Neural cell (in vitro differentiated cells): ENCODE data around the gene DIRAS2. TPM values are rescaled to one million over a fixed set of nuclear protein-coding genes. Genes with fewer than 3 reads are reported as not detected.

Experiments used
- H2AFZ ChIP-seq: fragments of 200-600, 300-800 bp; sonication (generic), shearing (Covaris generic); 2 replicates; pipeline ENCODE4 v1.6.0; 2014; ENCODE audit warnings: low read depth, mild to moderate bottlenecking, antibody characterized with exemption, low read length, moderate library complexity
- H3F3A ChIP-seq: fragments of 200-600 bp; shearing (Covaris generic); 2 replicates; pipeline ENCODE4 v1.6.1; 2016; ENCODE audit warnings: mild to moderate bottlenecking, moderate library complexity, mixed read lengths, antibody characterized with exemption, low read length; ENCODE audit not compliant: insufficient read depth, poor library complexity, severe bottlenecking
- H3K27ac ChIP-seq: fragments of 200-600, 300-800 bp; sonication (generic), shearing (Covaris generic); 2 replicates; pipeline ENCODE4 v1.5.1; 2014; ENCODE audit warnings: mild to moderate bottlenecking, low read length, moderate library complexity
- H3K27me3 ChIP-seq: fragments of 300-800, 200-600 bp; sonication (generic), shearing (Covaris generic); 2 replicates; pipeline ENCODE4 v1.6.0; 2014; ENCODE audit warnings: mild to moderate bottlenecking, low read depth, low read length, moderate library complexity; ENCODE audit not compliant: insufficient read depth
- H3K36me3 ChIP-seq: fragments of 300-800, 200-600 bp; sonication (generic), shearing (Covaris generic); 2 replicates; pipeline ENCODE4 v1.5.1; 2014; ENCODE audit warnings: mild to moderate bottlenecking, antibody characterized with exemption, low read length, moderate library complexity; ENCODE audit not compliant: insufficient read depth
- H3K4me2 ChIP-seq: fragments of 300-800, 200-600 bp; sonication (generic), shearing (Covaris generic); 2 replicates; pipeline ENCODE4 v1.6.0; 2014; ENCODE audit warnings: mild to moderate bottlenecking, low read length
- H3K4me3 ChIP-seq: fragments of 300-800, 200-600 bp; sonication (generic), shearing (Covaris generic); 2 replicates; pipeline ENCODE4 v1.5.1; 2014; ENCODE audit warnings: mild to moderate bottlenecking, low read length, moderate library complexity
- H3K79me2 ChIP-seq: fragments of 200-600 bp; shearing (Covaris generic); replicated peaks from 2 replicates; pipeline ENCODE4 v1.6.0; 2014; ENCODE audit warnings: mild to moderate bottlenecking, low read length, moderate library complexity; ENCODE audit not compliant: insufficient read depth
- H3K9ac ChIP-seq: fragments of 300-800, 200-600 bp; sonication (generic), shearing (Covaris generic); 2 replicates; pipeline ENCODE4 v1.6.1; 2016; ENCODE audit warnings: mild to moderate bottlenecking, low read length, mixed read lengths
- H3K9me2 ChIP-seq: fragments of 200-600 bp; shearing (Covaris generic); 2 replicates; pipeline ENCODE4 v1.6.1; 2016; ENCODE audit warnings: mild to moderate bottlenecking, low read length, mixed read lengths; ENCODE audit not compliant: insufficient read depth
- H3K9me3 ChIP-seq: fragments of 200-600, 300-800 bp; sonication (generic), shearing (Covaris generic); 2 replicates; pipeline ENCODE4 v1.6.1; 2016; ENCODE audit warnings: mild to moderate bottlenecking, mixed run types, low read length, moderate library complexity, mixed read lengths
- H4K20me1 ChIP-seq: fragments of 200-600 bp; shearing (Covaris generic); 2 replicates; pipeline ENCODE4 v1.6.1; 2016; ENCODE audit warnings: mild to moderate bottlenecking, mixed run types; ENCODE audit not compliant: insufficient read depth
- CTCF ChIP-seq: fragments of 450-650 bp; IDR thresholded peaks from 2 replicates; pipeline ENCODE4 v1.5.1; 2014; ENCODE audit warnings: antibody characterized with exemption, mild to moderate bottlenecking, moderate library complexity; ENCODE audit not compliant: poor library complexity, severe bottlenecking
- EP300 ChIP-seq: fragments of 450-650 bp; conservative IDR thresholded peaks from 2 replicates; pipeline ENCODE4 v1.6.1; 2014; ENCODE audit warnings: antibody characterized with exemption, mild to moderate bottlenecking, moderate library complexity; ENCODE audit not compliant: poor library complexity, severe bottlenecking
- EZH2 ChIP-seq: fragments of 200-600, 300-800 bp; shearing (Covaris generic), sonication (generic); IDR thresholded peaks from 2 replicates; pipeline ENCODE4 v1.6.1; 2014; ENCODE audit warnings: antibody characterized with exemption, low read length, borderline replicate concordance, mild to moderate bottlenecking; ENCODE audit not compliant: insufficient read depth, poor library complexity, severe bottlenecking
- MXI1 ChIP-seq: fragments of 450-650 bp; conservative IDR thresholded peaks from 2 replicates; pipeline ENCODE4 v1.6.1; 2014; ENCODE audit warnings: antibody characterized with exemption, mild to moderate bottlenecking; ENCODE audit not compliant: poor library complexity, severe bottlenecking
- POLR2AphosphoS5 ChIP-seq: IDR thresholded peaks from 2 replicates; pipeline ENCODE4 v1.6.1; 2012
- RAD21 ChIP-seq: fragments of 450-650 bp; conservative IDR thresholded peaks from 2 replicates; pipeline ENCODE4 v1.6.1; 2014; ENCODE audit warnings: antibody characterized with exemption, mild to moderate bottlenecking, moderate library complexity
- REST ChIP-seq: IDR thresholded peaks from 2 replicates; pipeline ENCODE4 v1.6.1; 2012; ENCODE audit warnings: borderline replicate concordance
- SMC3 ChIP-seq: fragments of 450-650 bp; conservative IDR thresholded peaks from 2 replicates; pipeline ENCODE4 v1.6.1; 2014; ENCODE audit warnings: antibody characterized with exemption, mild to moderate bottlenecking, moderate library complexity; ENCODE audit not compliant: poor library complexity
- TAF1 ChIP-seq: IDR thresholded peaks from 2 replicates; pipeline ENCODE4 v1.6.1; 2012; ENCODE audit warnings: low read depth
- polyA plus RNA-seq: library from polyadenylated mRNA; depleted of rRNA; stranded (reverse); fragments of >200 nt; gene quantifications from 2 replicates; pipeline ENCODE4 v1.2.3, GENCODE V29; 2014

Gene DIRAS2
- polyA plus RNA-seq, 1 donor from 2014 or later = 26.7 TPM

GRCh38 chr9:90637626-90638025 is 5.0 kb downstream of the DIRAS2 start:
- Histone ChIP-seq H3F3A (no peaks in the 10 kb centered on the region), H4K20me1 (no peaks in the 10 kb centered on the region), H3K27me3 (no peaks in the 10 kb centered on the region), H2AFZ (no peak overlapping the region), H3K9me2 (no peaks in the 10 kb centered on the region), H3K79me2 (peaks cover 34% of the 10 kb centered on the region), H3K9ac (no peak overlapping the region), H3K4me3 (no peak overlapping the region), H3K9me3 (no peaks in the 10 kb centered on the region), H3K27ac (no peak overlapping the region), H3K36me3 (no peaks in the 10 kb centered on the region), H3K4me2 (no peak overlapping the region)
- TF ChIP-seq MXI1 (no peak), EP300 (no peak), RAD21 (no peak), REST (no peak), POLR2AphosphoS5 (no peak), EZH2 (no peak)

GRCh38 chr9:90632647-90633207 is 9.9 kb downstream of the DIRAS2 start:
- no peak overlapping the region for H3K9ac ChIP-seq
- H3K4me3 ChIP-seq = no peak overlapping the region
- no peaks in the 10 kb centered on the region for H3K9me3 ChIP-seq
- peaks cover 3% of the 10 kb centered on the region for H3K79me2 ChIP-seq
- no peak for TF ChIP-seq CTCF
- TF ChIP-seq RAD21 = no peak
- TF ChIP-seq TAF1 = no peak
- no peak for TF ChIP-seq POLR2AphosphoS5
- TF ChIP-seq REST = no peak
- no peak for TF ChIP-seq EZH2
- TF ChIP-seq SMC3 = no peak
- TF ChIP-seq EP300 = no peak
- TF ChIP-seq MXI1 = no peak
- no peaks in the 10 kb centered on the region for H3K27me3 ChIP-seq
- H2AFZ ChIP-seq = no peak overlapping the region
- no peaks in the 10 kb centered on the region for H4K20me1 ChIP-seq
- no peak overlapping the region for H3K27ac ChIP-seq
- H3K9me2 ChIP-seq = no peaks in the 10 kb centered on the region
- H3K4me2 ChIP-seq = no peak overlapping the region
- no peaks in the 10 kb centered on the region for H3F3A ChIP-seq
- no peaks in the 10 kb centered on the region for H3K36me3 ChIP-seq
